DND-41 (cell line): ENCODE measurements around the gene DTNBP1.

ENCODE experiments used
- CTCF ChIP-seq: IDR thresholded peaks from 2 replicates; pipeline ENCODE4 v1.5.1; 2012; ENCODE audit warnings: borderline replicate concordance, low read length, moderate library complexity, mild to moderate bottlenecking; ENCODE audit not compliant: poor library complexity, severe bottlenecking; ENCODE audit errors: extremely low read depth
- EZH2 ChIP-seq: IDR thresholded peaks from 3 replicates; pipeline ENCODE4 v1.6.1; 2012; ENCODE audit warnings: borderline replicate concordance, low read depth, mild to moderate bottlenecking, moderate library complexity, low read length, inconsistent platforms; ENCODE audit not compliant: severe bottlenecking

GRCh38 chr6:15628499-15629131, 34.2 kb downstream of the DTNBP1 start:
- TF ChIP-seq CTCF (no peak), EZH2 (no peak)
